ENCODE data around the gene CTTN.
A peak's percentile ranks its signal among the peaks of the same experiment; 100 is the strongest.

Gene CTTN

GRCh38 chr11:70477609-70478008 lies 79.3 kb downstream of the CTTN start:
- no peak for DNase-seq

GRCh38 chr11:70478166-70478890 lies 80.0 kb downstream of the CTTN start:
- no peak for DNase-seq

GRCh38 chr11:70480711-70481110 lies 82.4 kb downstream of the CTTN start:
- no peak for DNase-seq

- DNase-seq, result peak; percentile 68
Measured at GRCh38 chr11:70481625-70482528, 83.5 kb downstream of the CTTN start.

GRCh38 chr11:70482529-70482917 lies 84.2 kb downstream of the CTTN start:
- DNase-seq, result no peak

- DNase-seq, result peak; percentile 73
Measured at GRCh38 chr11:70483077-70483861, 84.9 kb downstream of the CTTN start.

- DNase-seq, result no peak
Measured at GRCh38 chr11:70483917-70484316, 85.6 kb downstream of the CTTN start.

- DNase-seq, result no peak
Measured at GRCh38 chr11:70485326-70486025, 87.1 kb downstream of the CTTN start.

GRCh38 chr11:70486026-70486415 lies 87.7 kb downstream of the CTTN start:
- no peak for DNase-seq
